Measurements from ENCODE around the gene PGS1. TPM values are rescaled to one million over a fixed set of nuclear protein-coding genes. Genes with fewer than 3 reads are reported as not detected.

Gene PGS1
- total RNA-seq, 2 experiments from 2014 or later, result 59.6 to 61.3 TPM

DNA sequence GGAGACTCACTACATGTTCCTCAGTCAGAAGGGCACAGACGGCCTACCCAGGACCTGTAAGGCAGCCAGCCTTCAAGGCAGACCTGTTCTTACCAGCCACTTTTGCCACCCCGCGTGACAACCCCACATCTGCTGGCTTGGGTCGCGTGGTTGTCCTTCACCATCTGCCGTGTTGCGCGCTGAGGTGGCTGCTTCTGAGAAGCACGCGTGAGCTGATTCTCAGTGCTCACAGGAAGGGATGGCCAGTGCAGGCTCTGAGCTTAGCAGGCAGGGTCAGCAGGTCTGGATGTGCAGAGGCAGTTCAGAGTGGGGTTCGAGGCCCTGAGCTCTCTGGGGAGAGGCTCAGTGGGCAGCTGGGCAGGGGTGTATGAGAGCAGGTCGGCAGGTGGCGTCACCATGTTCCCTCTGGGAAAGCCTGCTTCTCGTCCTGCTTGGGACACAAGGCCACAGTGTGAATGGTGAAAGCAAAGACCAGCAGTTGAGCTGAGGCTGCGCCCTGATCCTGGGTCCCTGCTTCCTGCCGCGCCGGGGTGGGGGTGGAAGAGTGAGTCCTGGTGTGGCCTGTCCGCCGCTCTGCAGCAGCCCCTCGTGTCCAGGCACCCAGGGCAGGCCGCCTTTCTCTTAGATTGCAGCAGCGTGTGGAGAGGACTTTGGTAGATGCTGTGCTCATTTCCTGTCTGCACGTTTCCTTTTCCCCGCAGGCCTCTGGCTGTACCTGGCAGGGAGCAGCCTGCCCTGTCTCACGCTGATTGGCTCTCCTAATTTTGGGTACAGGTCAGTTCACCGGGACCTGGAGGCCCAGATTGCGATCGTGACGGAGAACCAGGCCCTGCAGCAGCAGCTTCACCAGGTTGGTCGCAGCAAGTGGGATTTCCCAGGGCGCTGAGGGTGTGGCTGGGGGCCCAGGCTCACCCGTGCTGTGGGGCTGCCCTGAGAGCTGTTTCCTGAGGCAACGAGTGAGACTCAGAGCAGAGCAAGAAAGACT lies 36.0 kb downstream of the PGS1 start:
- Histone ChIP-seq H3K4me2 (ENCODE audit: low read length) (no peak overlapping the region), H3K4me1 (ENCODE audit: insufficient read depth, low read length, poor library complexity, severe bottlenecking) (peaks cover 4% of the 10 kb centered on the region), H2AFZ (ENCODE audit: low read length) (no peak overlapping the region), H3K79me2 (ENCODE audit: insufficient read depth, low read depth, low read length) (no peaks in the 10 kb centered on the region), H3K9me2 (ENCODE audit: insufficient read depth, low read length) (no peaks in the 10 kb centered on the region), H4K20me1 (ENCODE audit: insufficient read depth, low read length) (no peaks in the 10 kb centered on the region), H3K9me3 (ENCODE audit: low read length) (no peaks in the 10 kb centered on the region), H3K4me3 (ENCODE audit: low read depth, low read length, poor library complexity, severe bottlenecking) (no peak overlapping the region), H3K36me3 (ENCODE audit: insufficient read depth, low read length) (peaks cover 37% of the 10 kb centered on the region), H3K27ac (ENCODE audit: low read depth, low read length, poor library complexity, severe bottlenecking) (no peak overlapping the region)
- no peak for DNase-seq (ENCODE audit: low spot score)
- TF ChIP-seq, protein P1, sequence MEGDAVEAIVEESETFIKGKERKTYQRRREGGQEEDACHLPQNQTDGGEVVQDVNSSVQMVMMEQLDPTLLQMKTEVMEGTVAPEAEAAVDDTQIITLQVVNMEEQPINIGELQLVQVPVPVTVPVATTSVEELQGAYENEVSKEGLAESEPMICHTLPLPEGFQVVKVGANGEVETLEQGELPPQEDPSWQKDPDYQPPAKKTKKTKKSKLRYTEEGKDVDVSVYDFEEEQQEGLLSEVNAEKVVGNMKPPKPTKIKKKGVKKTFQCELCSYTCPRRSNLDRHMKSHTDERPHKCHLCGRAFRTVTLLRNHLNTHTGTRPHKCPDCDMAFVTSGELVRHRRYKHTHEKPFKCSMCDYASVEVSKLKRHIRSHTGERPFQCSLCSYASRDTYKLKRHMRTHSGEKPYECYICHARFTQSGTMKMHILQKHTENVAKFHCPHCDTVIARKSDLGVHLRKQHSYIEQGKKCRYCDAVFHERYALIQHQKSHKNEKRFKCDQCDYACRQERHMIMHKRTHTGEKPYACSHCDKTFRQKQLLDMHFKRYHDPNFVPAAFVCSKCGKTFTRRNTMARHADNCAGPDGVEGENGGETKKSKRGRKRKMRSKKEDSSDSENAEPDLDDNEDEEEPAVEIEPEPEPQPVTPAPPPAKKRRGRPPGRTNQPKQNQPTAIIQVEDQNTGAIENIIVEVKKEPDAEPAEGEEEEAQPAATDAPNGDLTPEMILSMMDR (conservative IDR thresholded peaks at IDR 0.05; ENCODE audit: low read length), result no peak
- no peak for TF ChIP-seq EZH2phosphoT487 (IDR thresholded peaks at IDR 0.05; ENCODE audit: borderline replicate concordance, low read depth, low read length)
- ChIA-PET CTCF (ENCODE audit: unreplicated experiment) (no interaction called here), POLR2A (no interaction called here)
- no TSS peak for BruUV-seq (replicated peaks)
- intact Hi-C loops (cut with micrococcal nuclease; ENCODE audit: unreplicated experiment), result no loop called here

- Histone ChIP-seq H3K27ac (ENCODE audit: low read depth, low read length, poor library complexity, severe bottlenecking) (no peak overlapping the region), H2AFZ (ENCODE audit: low read length) (no peak overlapping the region), H3K9me3 (ENCODE audit: low read length) (no peaks in the 10 kb centered on the region), H3K4me2 (ENCODE audit: low read length) (no peak overlapping the region), H4K20me1 (ENCODE audit: insufficient read depth, low read length) (no peaks in the 10 kb centered on the region), H3K79me2 (ENCODE audit: insufficient read depth, low read depth, low read length) (no peaks in the 10 kb centered on the region), H3K36me3 (ENCODE audit: insufficient read depth, low read length) (peaks cover 52% of the 10 kb centered on the region), H3K4me3 (ENCODE audit: low read depth, low read length, poor library complexity, severe bottlenecking) (no peak overlapping the region), H3K9me2 (ENCODE audit: insufficient read depth, low read length) (no peaks in the 10 kb centered on the region), H3K4me1 (ENCODE audit: insufficient read depth, low read length, poor library complexity, severe bottlenecking) (peaks cover 4% of the 10 kb centered on the region)
- CTCF ChIA-PET (ENCODE audit: unreplicated experiment), result no interaction called here
- POLR2A ChIA-PET, result no interaction called here
- DNase-seq (ENCODE audit: low spot score), result no peak
- intact Hi-C loops (cut with micrococcal nuclease; ENCODE audit: unreplicated experiment), result no loop called here
- TF ChIP-seq EZH2phosphoT487 (IDR thresholded peaks at IDR 0.05; ENCODE audit: borderline replicate concordance, low read depth, low read length), result no peak
- TF ChIP-seq, protein P1 (conservative IDR thresholded peaks at IDR 0.05; ENCODE audit: low read length), result no peak
- BruUV-seq (replicated peaks), result no TSS peak
Measured at GRCh38 chr17:78415821-78416711, 37.6 kb downstream of the PGS1 start.
